ENCODE data around the gene MARCHF6. TPM values are rescaled to one million over a fixed set of nuclear protein-coding genes. Genes with fewer than 3 reads are reported as not detected.
A peak's percentile ranks its signal among the peaks of the same experiment; 100 is the strongest.

MARCHF6 gene
- total RNA-seq, 2 donors from 2014 or later, result 149 to 150 TPM

GRCh38 chr5:10364186-10364689 is 10.7 kb downstream of the MARCHF6 start:
- H3K9me3 Mint-ChIP-seq, result no peaks in the 10 kb centered on the region
- DNase-seq, result no peak
- H3K9ac ChIP-seq (ENCODE audit: extremely low read depth, low read length, poor library complexity, severe bottlenecking), result no peak overlapping the region
- H3K9me3 ChIP-seq (ENCODE audit: control insufficient read depth, low read length), result no peaks in the 10 kb centered on the region
- TF ChIP-seq CTCF (conservative IDR thresholded peaks at IDR 0.05), result peak; percentile 59
- no peak overlapping the region for H3K4me3 ChIP-seq (ENCODE audit: low read length)
- H3K4me1 ChIP-seq (ENCODE audit: control insufficient read depth, insufficient read depth, low read length), result no peaks in the 10 kb centered on the region
- no peaks in the 10 kb centered on the region for H3K27me3 Mint-ChIP-seq (ENCODE audit: insufficient read depth)
- no peaks in the 10 kb centered on the region for H3K27me3 ChIP-seq (ENCODE audit: control insufficient read depth, insufficient read depth, low read length, poor library complexity, severe bottlenecking)
- H3K36me3 ChIP-seq (ENCODE audit: control insufficient read depth, insufficient read depth, low read length), result peaks cover 12% of the 10 kb centered on the region
- no peaks in the 10 kb centered on the region for H3K4me1 Mint-ChIP-seq
- H3K27ac Mint-ChIP-seq, result no peak overlapping the region
- peaks cover 6% of the 10 kb centered on the region for H3K36me3 Mint-ChIP-seq (ENCODE audit: low read depth)
- no peak overlapping the region for H3K4me3 Mint-ChIP-seq
- H3K27ac ChIP-seq (ENCODE audit: low read depth, low read length), result no peak overlapping the region
- 93% methylated on average over 1 of the region's 1 CpG; no CpG with 5 or more reads in 1 of the 2 experiments for WGBS, 2 experiments (ENCODE audit: insufficient coverage in 1 of 2, insufficient read length in 1 of 2)

GRCh38 chr5:10365782-10366181 is 12.3 kb downstream of the MARCHF6 start:
- Mint-ChIP-seq H3K9me3 (no peaks in the 10 kb centered on the region), H3K4me1 (peaks cover 2% of the 10 kb centered on the region), H3K36me3 (ENCODE audit: low read depth) (peaks cover 4% of the 10 kb centered on the region), H3K4me3 (no peak overlapping the region), H3K27ac (no peak overlapping the region), H3K27me3 (ENCODE audit: insufficient read depth) (no peaks in the 10 kb centered on the region)
- H3K27me3 ChIP-seq (ENCODE audit: control insufficient read depth, insufficient read depth, low read length, poor library complexity, severe bottlenecking), result no peaks in the 10 kb centered on the region
- no peak for TF ChIP-seq CTCF (conservative IDR thresholded peaks at IDR 0.05)
- peaks cover 12% of the 10 kb centered on the region for H3K36me3 ChIP-seq (ENCODE audit: control insufficient read depth, insufficient read depth, low read length)
- H3K9me3 ChIP-seq (ENCODE audit: control insufficient read depth, low read length), result no peaks in the 10 kb centered on the region
- H3K27ac ChIP-seq (ENCODE audit: low read depth, low read length), result no peak overlapping the region
- 83 to 97% methylated on average over 2 to 7 of the region's 7 CpGs for WGBS, 2 experiments (ENCODE audit: insufficient coverage in 1 of 2, insufficient read length in 1 of 2)
- no peaks in the 10 kb centered on the region for H3K4me1 ChIP-seq (ENCODE audit: control insufficient read depth, insufficient read depth, low read length)
- no peak for DNase-seq
- H3K9ac ChIP-seq (ENCODE audit: extremely low read depth, low read length, poor library complexity, severe bottlenecking), result no peak overlapping the region
- no peak overlapping the region for H3K4me3 ChIP-seq (ENCODE audit: low read length)

- no peak overlapping the region for H3K27ac Mint-ChIP-seq
- WGBS, 2 experiments (ENCODE audit: insufficient coverage in 1 of 2, insufficient read length in 1 of 2), result 92% methylated on average over 9 to 11 of the region's 11 CpGs
- no peak for DNase-seq
These were observed 13.1 kb downstream of the MARCHF6 start for GRCh38 chr5:10366310-10367272.

More at GRCh38 chr5:10366310-10367272, 13.1 kb downstream of the MARCHF6 start:
- Histone ChIP-seq H3K4me3 (ENCODE audit: low read length) (no peak overlapping the region), H3K4me1 (ENCODE audit: control insufficient read depth, insufficient read depth, low read length) (no peaks in the 10 kb centered on the region), H3K27me3 (ENCODE audit: control insufficient read depth, insufficient read depth, low read length, poor library complexity, severe bottlenecking) (no peaks in the 10 kb centered on the region), H3K27ac (ENCODE audit: low read depth, low read length) (no peak overlapping the region), H3K36me3 (ENCODE audit: control insufficient read depth, insufficient read depth, low read length) (peaks cover 12% of the 10 kb centered on the region), H3K9ac (ENCODE audit: extremely low read depth, low read length, poor library complexity, severe bottlenecking) (no peak overlapping the region), H3K9me3 (ENCODE audit: control insufficient read depth, low read length) (no peaks in the 10 kb centered on the region)
- peaks cover 7% of the 10 kb centered on the region for H3K4me1 Mint-ChIP-seq
- H3K36me3 Mint-ChIP-seq (ENCODE audit: low read depth), result peaks cover 4% of the 10 kb centered on the region
- no peak overlapping the region for H3K4me3 Mint-ChIP-seq
- H3K27me3 Mint-ChIP-seq (ENCODE audit: insufficient read depth), result no peaks in the 10 kb centered on the region
- TF ChIP-seq CTCF (conservative IDR thresholded peaks at IDR 0.05), result no peak
- no peaks in the 10 kb centered on the region for H3K9me3 Mint-ChIP-seq

Data from endodermal cell (in vitro differentiated cells).